ENCODE data around the gene IMMP2L.

- TF ChIP-seq GATA2 (IDR thresholded peaks at IDR 0.05; ENCODE audit: insufficient read depth, insufficient read length, low read depth, low read length) (no peak), FOS (IDR thresholded peaks at IDR 0.05; ENCODE audit: borderline replicate concordance, insufficient read depth, low read length) (no peak), CTCF (IDR thresholded peaks at IDR 0.05; ENCODE audit: extremely low read depth in 1 of 2, insufficient read depth in 1 of 2, low read depth in 1 of 2, low read length in 2 of 2) (no peak), EZH2 (IDR thresholded peaks at IDR 0.05; ENCODE audit: borderline replicate concordance, low read depth, low read length, severe bottlenecking) (no peak), POLR2AphosphoS5 (IDR thresholded peaks at IDR 0.05; ENCODE audit: insufficient read depth, low read depth, low read length) (no peak), POLR2A (IDR thresholded peaks at IDR 0.05; ENCODE audit: low read depth, low read length) (no peak), MAX (IDR thresholded peaks at IDR 0.05; ENCODE audit: insufficient read depth, insufficient read length) (no peak), MYC (IDR thresholded peaks at IDR 0.05; ENCODE audit: low read depth, low read length) (no peak), JUN (IDR thresholded peaks at IDR 0.05; ENCODE audit: borderline replicate concordance, insufficient read depth, insufficient read length, low read depth) (no peak)
Measured at GRCh38 chr7:111294494-111294893, 267.8 kb downstream of the IMMP2L start.
